NB4 (cell line): Measurements from ENCODE around the gene UBTD2.

ENCODE experiments used
- MYC ChIP-seq: IDR thresholded peaks from 2 replicates; pipeline ENCODE4 v1.6.1; 2011; ENCODE audit warnings: low read depth, low read length
- POLR2A ChIP-seq: IDR thresholded peaks from 2 replicates; pipeline ENCODE4 v1.6.1; 2011; ENCODE audit warnings: mild to moderate bottlenecking; ENCODE audit not compliant: insufficient read length; ENCODE audit errors: extremely low read depth
- TF ChIP-seq, protein P1 (sequence below): IDR thresholded peaks from one replicate; pipeline ENCODE4 v1.5.1; 2012; ENCODE audit warnings: low read depth, low read length

GRCh38 chr5:172219296-172219695, 64.3 kb downstream of the UBTD2 start:
- TF ChIP-seq, protein P1, sequence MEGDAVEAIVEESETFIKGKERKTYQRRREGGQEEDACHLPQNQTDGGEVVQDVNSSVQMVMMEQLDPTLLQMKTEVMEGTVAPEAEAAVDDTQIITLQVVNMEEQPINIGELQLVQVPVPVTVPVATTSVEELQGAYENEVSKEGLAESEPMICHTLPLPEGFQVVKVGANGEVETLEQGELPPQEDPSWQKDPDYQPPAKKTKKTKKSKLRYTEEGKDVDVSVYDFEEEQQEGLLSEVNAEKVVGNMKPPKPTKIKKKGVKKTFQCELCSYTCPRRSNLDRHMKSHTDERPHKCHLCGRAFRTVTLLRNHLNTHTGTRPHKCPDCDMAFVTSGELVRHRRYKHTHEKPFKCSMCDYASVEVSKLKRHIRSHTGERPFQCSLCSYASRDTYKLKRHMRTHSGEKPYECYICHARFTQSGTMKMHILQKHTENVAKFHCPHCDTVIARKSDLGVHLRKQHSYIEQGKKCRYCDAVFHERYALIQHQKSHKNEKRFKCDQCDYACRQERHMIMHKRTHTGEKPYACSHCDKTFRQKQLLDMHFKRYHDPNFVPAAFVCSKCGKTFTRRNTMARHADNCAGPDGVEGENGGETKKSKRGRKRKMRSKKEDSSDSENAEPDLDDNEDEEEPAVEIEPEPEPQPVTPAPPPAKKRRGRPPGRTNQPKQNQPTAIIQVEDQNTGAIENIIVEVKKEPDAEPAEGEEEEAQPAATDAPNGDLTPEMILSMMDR = no peak
- TF ChIP-seq POLR2A = no peak
- TF ChIP-seq MYC = no peak
